HG02981 (cell line): ENCODE data around the gene TSR3.

Experiments used
- ATAC-seq: cut with Tn5 transposase; IDR thresholded peaks from one replicate; pipeline ENCODE4 v1.9.1; 2021; ENCODE audit warnings: mild to moderate bottlenecking, moderate library complexity; ENCODE audit not compliant: unreplicated experiment

Gene TSR3

GRCh38 chr16:1326946-1327618 lies 24.6 kb downstream of the TSR3 start:
- ATAC-seq: no peak

DNA sequence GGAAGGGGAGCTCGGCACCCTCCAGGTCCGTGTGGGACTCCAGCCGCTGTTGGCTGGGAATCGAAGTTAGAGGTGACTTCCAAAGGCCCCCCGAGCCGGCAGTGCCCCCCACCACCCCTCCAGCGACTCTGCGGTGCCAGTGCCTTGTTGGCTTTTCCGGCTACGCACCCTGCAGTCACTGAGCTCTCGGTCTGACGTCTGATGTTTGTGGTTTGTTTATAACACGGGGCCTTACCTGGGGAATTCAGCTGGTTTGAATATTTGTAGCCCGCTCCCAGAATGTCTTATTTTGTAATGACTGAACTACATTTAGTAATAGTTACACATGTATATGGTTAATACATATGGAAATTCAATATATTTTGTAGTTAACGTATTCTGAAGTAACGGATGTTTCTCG lies 25.3 kb downstream of the TSR3 start:
- ATAC-seq: no peak

GRCh38 chr16:1325673-1326371 lies 25.9 kb downstream of the TSR3 start:
- no peak for ATAC-seq

DNA sequence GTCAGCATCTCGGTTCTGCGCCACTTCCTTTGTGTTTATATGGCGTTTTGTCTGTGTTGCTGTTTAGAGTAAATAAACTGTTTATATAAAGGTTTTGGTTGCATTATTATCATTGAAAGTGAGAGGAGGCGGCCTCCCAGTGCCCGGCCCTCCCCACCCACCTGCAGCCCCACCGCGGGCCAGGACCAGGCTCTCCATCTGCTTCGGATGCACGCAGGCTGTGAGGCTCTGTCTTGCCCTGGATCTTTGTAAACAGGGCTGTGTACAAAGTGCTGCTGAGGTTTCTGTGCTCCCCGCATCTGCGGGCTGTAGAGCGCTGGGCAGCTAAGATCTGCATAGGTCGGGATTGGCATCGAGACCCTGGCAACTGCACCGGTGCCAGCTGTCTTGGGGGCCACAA lies 26.4 kb downstream of the TSR3 start:
- ATAC-seq: no peak

DNA sequence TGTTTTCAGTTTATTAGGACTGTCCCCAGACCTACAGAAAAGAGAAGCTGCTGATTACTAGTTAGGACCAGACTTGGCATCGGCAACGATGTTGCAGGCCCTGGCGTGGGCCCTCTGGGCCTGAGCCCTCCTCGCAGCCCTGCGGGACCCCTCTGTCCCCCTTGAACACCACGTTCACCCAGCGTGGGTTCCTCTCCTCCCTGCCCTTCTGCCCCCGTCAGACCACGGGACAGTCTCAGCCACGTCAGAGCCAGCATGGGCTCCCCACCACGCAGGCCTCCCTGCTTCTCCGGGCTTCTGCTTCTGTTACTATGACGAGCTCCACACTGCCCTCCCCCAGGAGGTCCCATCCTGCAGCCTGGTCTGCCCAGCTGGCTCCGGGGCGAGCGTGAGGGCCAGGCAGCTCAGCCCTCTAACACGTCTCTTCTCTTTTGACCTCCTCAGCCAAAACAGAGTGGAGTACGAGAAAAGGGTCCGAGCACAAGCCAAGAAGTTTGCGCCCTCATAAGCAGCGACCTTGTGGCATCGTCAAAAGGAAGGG lies 27.3 kb downstream of the TSR3 start:
- no peak for ATAC-seq

- no peak for ATAC-seq
Observed at GRCh38 chr16:1323296-1324239, 28.1 kb downstream of the TSR3 start.

GRCh38 chr16:1322407-1322806 lies 29.3 kb downstream of the TSR3 start:
- ATAC-seq: no peak

DNA sequence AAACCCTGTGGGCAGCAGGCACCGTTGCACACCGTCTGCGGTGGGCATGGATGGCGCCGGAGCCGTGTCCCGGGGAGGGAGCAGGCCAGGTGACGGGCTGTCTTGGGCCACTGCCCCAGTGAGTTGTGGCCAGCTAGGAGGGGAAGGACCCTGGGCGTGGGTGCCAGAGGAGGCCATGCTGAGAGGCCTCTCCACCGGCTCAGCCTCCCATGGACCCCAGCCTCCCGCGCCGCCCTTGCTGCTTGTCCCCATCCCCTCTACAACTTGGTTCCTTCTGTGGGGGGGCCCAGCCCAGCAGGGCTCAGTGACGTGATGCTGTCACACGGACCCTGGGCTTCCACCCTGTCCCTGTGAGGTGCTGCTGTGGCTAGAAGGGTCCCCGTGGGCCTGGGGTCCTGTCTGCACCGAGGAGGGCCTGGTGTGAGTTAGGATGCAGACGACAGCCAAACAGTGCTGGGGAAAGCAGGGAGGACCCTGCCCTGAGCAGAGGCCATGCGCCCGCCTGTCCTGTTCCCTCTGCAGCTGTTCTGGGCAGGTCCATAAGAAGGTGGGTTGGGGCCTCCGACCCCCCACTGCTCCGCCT lies 30.9 kb downstream of the TSR3 start:
- no peak for ATAC-seq

DNA sequence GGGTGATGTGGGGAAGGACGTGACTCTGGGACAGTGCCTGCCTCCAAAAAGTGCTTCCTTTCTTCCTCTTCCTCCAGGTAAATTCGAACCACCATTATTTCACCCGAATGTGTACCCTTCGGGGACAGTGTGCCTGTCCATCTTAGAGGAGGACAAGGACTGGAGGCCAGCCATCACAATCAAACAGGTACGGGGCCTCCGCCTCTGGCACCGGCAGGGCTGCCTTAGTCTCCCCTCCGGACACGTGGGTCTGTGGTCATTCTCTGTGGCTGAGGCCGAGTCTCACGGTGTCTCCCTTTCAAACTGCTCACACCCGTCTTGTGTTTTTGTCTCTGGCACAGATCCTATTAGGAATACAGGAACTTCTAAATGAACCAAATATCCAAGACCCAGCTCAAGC lies 31.6 kb downstream of the TSR3 start:
- no peak for ATAC-seq

- ATAC-seq: no peak
Observed at GRCh38 chr16:1319041-1319440, 32.6 kb downstream of the TSR3 start.

- no peak for ATAC-seq
Observed at GRCh38 chr16:1318268-1318545, 33.5 kb downstream of the TSR3 start.

DNA sequence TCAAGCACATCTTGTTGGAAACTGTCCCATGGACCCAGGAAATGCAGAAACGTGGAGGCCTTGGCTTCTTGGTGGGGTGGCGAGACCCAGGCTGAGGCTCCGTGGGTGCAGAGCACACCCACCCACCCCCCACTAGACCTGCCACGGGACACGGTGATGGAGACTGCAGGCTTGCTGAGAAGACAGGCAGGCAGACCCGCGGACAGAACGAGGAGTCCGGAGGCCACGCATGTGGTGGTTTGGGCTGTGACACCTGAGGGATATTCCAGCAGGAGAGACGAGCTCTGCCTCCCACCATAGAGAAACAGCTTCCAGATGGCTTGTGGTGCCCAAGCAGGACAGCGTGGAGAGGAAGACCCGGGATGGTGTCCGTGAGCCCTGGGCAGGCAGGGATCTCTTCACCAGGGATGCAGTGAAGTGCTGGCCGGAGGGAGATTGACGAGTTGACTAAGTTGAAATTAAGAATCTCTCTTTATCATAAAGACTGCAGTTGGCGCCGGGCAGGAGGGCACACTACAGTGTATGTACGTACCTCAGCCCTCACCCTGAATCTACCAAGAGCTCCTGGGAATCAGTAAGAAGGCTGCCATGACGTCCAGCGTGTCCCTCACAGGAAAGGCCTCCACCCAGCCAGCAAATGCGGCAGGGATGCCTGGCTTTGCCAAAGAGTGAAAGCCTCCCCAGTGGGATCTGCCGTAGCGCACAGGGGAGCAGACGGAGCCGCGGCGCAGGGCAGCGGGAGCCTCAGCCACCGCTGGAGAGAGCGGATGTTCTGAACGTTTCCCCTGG lies 34.0 kb downstream of the TSR3 start:
- no peak for ATAC-seq

DNA sequence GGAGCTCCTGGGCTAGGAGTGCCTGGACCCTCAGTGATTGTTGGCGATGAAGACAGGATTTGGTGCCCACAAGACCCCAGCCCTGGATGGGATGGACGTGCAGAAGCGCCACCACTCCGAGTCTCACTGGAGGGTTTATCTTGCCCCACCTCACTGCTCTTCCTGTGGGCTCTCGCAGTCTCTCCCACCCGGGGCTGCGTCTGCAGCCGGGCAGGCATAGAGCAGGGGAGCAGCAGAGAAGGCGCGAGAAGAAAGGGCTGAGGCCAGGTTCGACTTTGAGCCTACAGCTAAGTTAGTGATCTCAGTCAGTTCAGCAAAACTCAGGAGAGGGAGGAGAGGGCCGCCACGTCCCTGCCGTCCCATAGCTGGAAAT lies 35.7 kb downstream of the TSR3 start:
- ATAC-seq: no peak

DNA sequence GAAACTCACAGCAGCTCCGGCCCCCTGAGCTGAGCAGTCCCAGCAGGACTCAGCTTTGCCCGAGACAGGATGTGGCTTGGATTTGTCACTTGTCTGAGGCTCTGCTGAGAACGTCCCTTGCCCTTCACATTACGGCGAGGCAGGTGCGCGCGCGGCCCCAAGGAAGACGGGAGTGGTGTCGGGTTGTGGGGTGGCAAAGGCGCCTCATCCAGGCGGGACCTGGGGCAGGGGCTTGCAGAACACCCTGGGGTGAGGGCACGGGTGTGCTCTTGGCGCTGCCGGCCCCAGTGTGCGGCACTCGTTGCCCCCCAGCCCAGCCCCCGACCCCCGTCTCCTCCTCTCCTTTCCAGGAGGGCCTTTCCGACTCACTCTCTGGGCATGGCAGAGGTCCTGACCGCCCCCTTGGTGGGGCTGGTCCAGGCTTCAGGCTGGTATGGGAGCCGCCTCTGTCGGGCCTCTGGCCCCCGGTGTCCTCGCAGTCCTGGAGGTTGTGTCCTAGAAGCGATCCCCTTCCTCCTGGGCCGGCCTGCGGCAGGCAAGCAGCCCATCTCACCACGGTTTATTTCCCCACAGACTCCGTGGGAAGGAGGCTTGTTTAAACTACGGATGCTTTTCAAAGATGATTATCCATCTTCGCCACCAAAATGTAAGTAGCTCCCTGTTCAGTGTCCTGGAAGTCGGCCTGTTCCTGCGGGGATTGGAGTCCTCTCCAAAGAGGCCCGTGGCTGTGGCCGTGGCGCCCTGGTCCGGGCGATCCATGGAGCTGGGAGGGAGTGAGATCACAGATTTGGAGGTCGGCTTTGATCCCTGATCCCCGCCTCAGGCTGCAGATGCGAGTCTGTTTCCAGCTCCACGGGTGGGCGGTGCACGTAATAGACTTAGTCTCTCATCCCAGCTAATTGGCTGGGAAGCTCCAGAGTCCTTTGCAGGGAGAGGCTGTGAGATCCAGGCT lies 36.3 kb downstream of the TSR3 start:
- ATAC-seq: no peak

GRCh38 chr16:1314399-1315068 lies 37.1 kb downstream of the TSR3 start:
- no peak for ATAC-seq

DNA sequence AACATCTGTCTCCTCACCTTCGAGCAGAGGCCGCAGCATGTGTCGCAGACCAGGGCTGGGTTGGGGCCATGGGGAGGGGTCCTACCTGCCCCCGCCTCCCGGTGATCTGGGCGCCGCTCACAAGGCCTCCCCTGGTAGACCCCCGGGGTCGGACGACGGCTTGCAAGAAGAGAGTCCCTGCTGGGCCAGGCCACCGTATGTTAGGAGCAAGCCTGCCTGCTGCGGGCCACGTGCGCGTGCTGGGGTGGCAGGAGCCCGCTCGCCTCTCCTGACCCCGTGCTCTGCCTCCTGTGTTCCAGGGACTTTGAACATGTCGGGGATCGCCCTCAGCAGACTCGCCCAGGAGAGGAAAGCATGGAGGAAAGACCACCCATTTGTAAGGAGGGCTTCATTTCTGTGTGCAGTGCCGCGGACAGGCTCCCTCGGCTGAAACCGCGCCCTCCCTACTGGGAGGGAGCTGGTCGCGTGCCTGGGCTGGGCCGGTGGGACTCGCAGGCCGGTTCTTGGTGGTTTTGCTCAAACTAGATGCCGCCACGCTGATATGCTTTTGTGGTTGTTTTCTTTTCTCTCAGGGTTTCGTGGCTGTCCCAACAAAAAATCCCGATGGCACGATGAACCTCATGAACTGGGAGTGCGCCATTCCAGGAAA lies 37.8 kb downstream of the TSR3 start:
- no peak for ATAC-seq

- no peak for ATAC-seq
Observed at GRCh38 chr16:1312903-1313302, 38.8 kb downstream of the TSR3 start.

- ATAC-seq: no peak
Observed at GRCh38 chr16:1312467-1312816, 39.2 kb downstream of the TSR3 start.
